Measurements from ENCODE around the gene ITIH3. TPM values are rescaled to one million over a fixed set of nuclear protein-coding genes. Genes with fewer than 3 reads are reported as not detected.

ITIH3 gene
- total RNA-seq, 4 donors from 2014 or later, result 0.48 to 11.8 (median 5.6) TPM

- Histone ChIP-seq H3K9me3 (no peaks in the 10 kb centered on the region), H3K4me1 (peaks cover 0 to 4% of the 10 kb centered on the region in 2 donors), H3K36me3 (no peaks in the 10 kb centered on the region), H3K27ac (no peak overlapping the region), H3K27me3 (no peaks in the 10 kb centered on the region), H3K4me3 (no peak overlapping the region)
- intact Hi-C loops (cut with DNase I; ENCODE audit: low total_unique reads), result no loop called here
- TF ChIP-seq POLR2A (IDR thresholded peaks at IDR 0.05) (no peak), CTCF (IDR thresholded peaks at IDR 0.05) (no peak)
- DNase-seq, result no peak
These were observed 46.8 kb downstream of the ITIH3 start for GRCh38 chr3:52841211-52841980.

- Histone ChIP-seq H3K27me3 (no peaks in the 10 kb centered on the region), H3K36me3 (no peaks in the 10 kb centered on the region), H3K4me1 (peaks cover 0 to 6% of the 10 kb centered on the region in 2 donors), H3K9me3 (no peaks in the 10 kb centered on the region), H3K27ac (no peak overlapping the region), H3K4me3 (no peak overlapping the region)
- no peak for DNase-seq
- intact Hi-C loops (cut with DNase I; ENCODE audit: low total_unique reads), result no loop called here
- TF ChIP-seq CTCF (IDR thresholded peaks at IDR 0.05) (no peak), POLR2A (IDR thresholded peaks at IDR 0.05) (no peak)
These were observed 47.4 kb downstream of the ITIH3 start for GRCh38 chr3:52841981-52842340.

- H3K27ac ChIP-seq, result peak overlapping the region; percentile 74 to 79
- H3K4me1 ChIP-seq, result peaks cover 0 to 6% of the 10 kb centered on the region in 2 donors
- H3K4me3 ChIP-seq, result no peak overlapping the region
- intact Hi-C loops (cut with DNase I; ENCODE audit: low total_unique reads), result no loop called here
- H3K27me3 ChIP-seq, result no peaks in the 10 kb centered on the region
- H3K36me3 ChIP-seq, result no peaks in the 10 kb centered on the region
- TF ChIP-seq CTCF (IDR thresholded peaks at IDR 0.05) (no peak), POLR2A (IDR thresholded peaks at IDR 0.05) (no peak)
- no peak for DNase-seq
- H3K9me3 ChIP-seq, result no peaks in the 10 kb centered on the region
These were observed 47.8 kb downstream of the ITIH3 start for GRCh38 chr3:52842424-52842823.

GRCh38 chr3:52843108-52843865, 48.7 kb downstream of the ITIH3 start:
- Histone ChIP-seq H3K4me1 (peaks cover 0 to 6% of the 10 kb centered on the region in 2 donors), H3K36me3 (no peaks in the 10 kb centered on the region), H3K27ac (peak overlapping the region; percentile 74 to 79), H3K9me3 (no peaks in the 10 kb centered on the region), H3K27me3 (no peaks in the 10 kb centered on the region), H3K4me3 (no peak overlapping the region)
- intact Hi-C loops (cut with DNase I; ENCODE audit: low total_unique reads), result no loop called here
- DNase-seq, result no peak
- TF ChIP-seq POLR2A (IDR thresholded peaks at IDR 0.05), result no peak
- no peak for TF ChIP-seq CTCF (IDR thresholded peaks at IDR 0.05)

- Histone ChIP-seq H3K36me3 (no peaks in the 10 kb centered on the region), H3K9me3 (no peaks in the 10 kb centered on the region), H3K4me3 (no peak overlapping the region), H3K27ac (peak overlapping the region; percentile 74 to 79), H3K27me3 (no peaks in the 10 kb centered on the region), H3K4me1 (peaks cover 0 to 6% of the 10 kb centered on the region in 2 donors)
- no peak for DNase-seq
- TF ChIP-seq POLR2A (IDR thresholded peaks at IDR 0.05) (no peak), CTCF (IDR thresholded peaks at IDR 0.05) (no peak)
- intact Hi-C loops (cut with DNase I; ENCODE audit: low total_unique reads), result no loop called here
These were observed 49.3 kb downstream of the ITIH3 start for GRCh38 chr3:52843881-52844280.

Measured in uterus (tissue), 4 donors.